ENCODE measurements around the gene ABCC1.

The ABCC1 gene

DNA sequence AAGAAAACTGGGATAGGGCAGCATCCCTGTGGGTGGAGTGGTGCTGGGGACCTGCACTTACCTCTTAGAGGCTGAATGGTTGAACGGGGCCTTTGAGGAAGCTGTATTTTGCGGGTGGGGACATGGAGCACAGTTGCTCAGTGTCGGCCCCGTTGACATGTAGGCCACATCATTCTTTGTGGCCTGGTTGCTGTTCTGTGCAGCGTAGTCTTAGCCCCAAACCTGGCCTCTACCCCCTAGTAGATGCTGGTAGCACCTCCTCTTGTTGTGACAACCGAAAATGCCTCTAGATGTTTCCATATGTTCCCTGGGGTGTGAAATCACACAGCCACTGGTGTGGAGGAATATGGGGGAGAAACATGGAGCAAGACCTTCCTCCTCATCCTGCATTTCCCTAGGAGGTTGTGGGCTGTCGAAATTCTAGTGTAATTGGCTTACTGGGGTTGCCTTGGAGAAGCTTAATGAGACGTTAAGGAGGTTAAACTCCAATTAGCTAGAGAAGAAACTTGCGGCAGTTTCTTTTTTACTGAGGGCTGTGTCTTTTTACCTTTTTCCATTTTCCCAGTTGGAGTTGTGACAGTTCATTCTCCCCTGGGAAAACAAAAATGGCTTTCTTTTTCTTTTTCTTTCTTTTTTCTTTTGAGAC, 9.4 kb downstream of the ABCC1 start:
- no peak overlapping the region for H3K4me3 ChIP-seq
- H4K20me1 ChIP-seq, result peaks cover 62 to 96% (median 73%) of the 10 kb centered on the region in 11 experiments; a peak in 21 of 22 replicates
- H3K9me3 ChIP-seq (replicated peaks in 1 of 11), result peaks cover 29 to 42% (median 36%) of the 10 kb centered on the region in 11 experiments
- no peak overlapping the region for H3K27ac ChIP-seq
- H3K4me2 ChIP-seq, result peak overlapping the region in 5 of 11 experiments; percentile 7 to 19 (median 12); a peak in 5 of 22 replicates
- TF ChIP-seq Cebpa-rat (IDR thresholded peaks at IDR 0.05), result no peak
- H3K9ac ChIP-seq, result no peak overlapping the region
- H3K4me1 ChIP-seq, result peaks cover 9 to 64% (median 27%) of the 10 kb centered on the region in 10 experiments; a peak in 19 of 20 replicates
- peaks cover 31 to 73% (median 53%) of the 10 kb centered on the region in 11 experiments for H3K36me3 ChIP-seq
- no peaks in the 10 kb centered on the region for H3K27me3 ChIP-seq

DNA sequence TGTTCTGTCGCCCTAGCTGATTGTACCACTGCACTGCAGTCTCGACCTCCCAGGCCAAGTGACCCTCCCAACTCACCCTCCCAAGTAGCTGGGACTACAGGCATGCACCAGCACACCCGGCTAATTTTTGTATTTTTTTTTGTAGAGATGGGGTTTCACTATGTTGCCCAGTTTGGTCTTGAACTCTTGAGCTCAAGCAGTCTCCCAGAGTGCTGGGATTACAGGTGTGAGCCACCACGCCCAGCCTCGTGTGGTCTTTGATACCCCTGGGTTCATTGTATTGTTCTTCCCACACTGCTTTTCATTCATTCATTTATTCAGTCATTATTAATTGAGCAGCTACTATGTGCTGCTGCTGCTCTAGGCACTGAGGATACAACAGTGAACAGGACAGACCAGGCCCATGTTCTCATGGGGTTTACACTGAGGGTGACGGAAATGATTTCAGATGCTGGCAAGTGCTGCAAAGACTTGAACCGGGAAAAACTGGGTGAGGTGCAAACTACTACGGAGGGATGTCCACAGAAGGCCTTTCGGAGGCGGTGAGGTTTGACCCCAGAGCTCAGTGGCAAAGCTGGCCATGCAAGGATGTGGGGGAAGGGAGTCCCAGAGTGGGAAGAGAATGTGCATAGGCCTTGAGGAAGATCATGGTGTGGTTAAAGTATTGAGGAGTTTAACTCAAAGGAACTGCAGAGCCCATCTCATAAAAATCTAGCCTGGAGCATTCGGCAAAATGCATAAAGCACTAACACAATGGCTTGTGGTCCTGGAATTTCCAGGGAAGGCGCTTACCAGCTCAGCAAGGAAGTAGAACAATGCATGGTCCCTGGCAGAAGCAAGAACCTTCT, 10.9 kb downstream of the ABCC1 start:
- Histone ChIP-seq H3K27ac (no peak overlapping the region), H3K4me1 (peaks cover 7 to 49% (median 14%) of the 10 kb centered on the region in 10 experiments; a peak in 16 of 20 replicates), H3K9me3 (replicated peaks in 1 of 11) (peaks cover 29 to 53% (median 43%) of the 10 kb centered on the region in 11 experiments)

GRCh38 chr16:15961060-15961511, 11.7 kb downstream of the ABCC1 start:
- H3K4me1 ChIP-seq, result peaks cover 7 to 42% (median 12%) of the 10 kb centered on the region in 10 experiments; a peak in 16 of 20 replicates
- H3K4me3 ChIP-seq, result no peak overlapping the region
- 0 out of 22 replicates have a peak overlapping the region, but pooled peaks of 1 of the 11 experiments have one; percentile 29 for H3K4me2 ChIP-seq
- TF ChIP-seq Cebpa-rat (IDR thresholded peaks at IDR 0.05), result no peak
- no peaks in the 10 kb centered on the region for H3K27me3 ChIP-seq
- H3K9ac ChIP-seq, result no peak overlapping the region
- peaks cover 46 to 96% (median 65%) of the 10 kb centered on the region in 11 experiments; a peak in 21 of 22 replicates for H4K20me1 ChIP-seq
- H3K27ac ChIP-seq, result no peak overlapping the region
- peaks cover 29 to 53% (median 43%) of the 10 kb centered on the region in 11 experiments for H3K9me3 ChIP-seq (replicated peaks in 1 of 11)
- H3K36me3 ChIP-seq, result peaks cover 31 to 73% (median 55%) of the 10 kb centered on the region in 11 experiments

More for the DNA sequence above, 10.9 kb downstream of the ABCC1 start:
- Histone ChIP-seq H3K36me3 (peaks cover 31 to 76% (median 52%) of the 10 kb centered on the region in 11 experiments), H3K4me3 (no peak overlapping the region), H4K20me1 (peaks cover 53 to 96% (median 65%) of the 10 kb centered on the region in 11 experiments; a peak in 21 of 22 replicates), H3K27me3 (no peaks in the 10 kb centered on the region), H3K4me2 (0 out of 22 replicates have a peak overlapping the region, but pooled peaks of 1 of the 11 experiments have one; percentile 7), H3K9ac (no peak overlapping the region)
- TF ChIP-seq Cebpa-rat (IDR thresholded peaks at IDR 0.05), result no peak

DNA sequence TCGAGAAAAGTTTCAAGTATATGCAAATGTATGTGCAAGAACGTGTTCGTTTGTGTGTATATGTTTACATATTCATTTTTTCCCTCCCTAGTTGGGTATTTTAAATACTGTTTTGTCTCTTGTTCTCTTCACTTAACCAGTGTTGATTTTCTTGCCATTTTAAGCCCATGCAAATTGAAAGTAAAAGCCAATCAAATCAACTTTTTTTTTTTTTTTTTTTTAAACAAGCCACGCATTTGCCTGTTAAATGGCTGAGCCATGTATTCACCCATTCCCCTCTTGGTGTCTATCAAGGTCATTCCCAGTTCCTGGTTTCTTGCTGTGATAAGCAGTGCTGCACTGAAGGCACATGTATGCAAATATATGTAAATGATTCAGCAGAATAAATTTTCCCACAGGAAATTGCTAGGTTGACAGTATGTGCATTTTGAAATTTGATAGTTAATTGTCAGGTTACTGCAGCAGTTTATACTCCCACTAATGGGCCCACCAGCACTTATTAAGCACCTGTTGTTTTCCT, 12.2 kb downstream of the ABCC1 start:
- H3K4me3 ChIP-seq, result no peak overlapping the region; a peak in 1 of 20 replicates
- peaks cover 29 to 53% (median 43%) of the 10 kb centered on the region in 11 experiments for H3K9me3 ChIP-seq (replicated peaks in 1 of 11)
- peaks cover 42 to 96% (median 65%) of the 10 kb centered on the region in 11 experiments for H4K20me1 ChIP-seq
- H3K4me1 ChIP-seq, result peaks cover 7 to 36% (median 12%) of the 10 kb centered on the region in 10 experiments; a peak in 16 of 20 replicates
- no peak overlapping the region for H3K27ac ChIP-seq
- no peak for TF ChIP-seq Cebpa-rat (IDR thresholded peaks at IDR 0.05)
- no peaks in the 10 kb centered on the region for H3K27me3 ChIP-seq
- H3K36me3 ChIP-seq, result peaks cover 31 to 78% (median 56%) of the 10 kb centered on the region in 11 experiments
- H3K4me2 ChIP-seq, result 0 out of 22 replicates have a peak overlapping the region, but pooled peaks of 2 of the 11 experiments have one; percentile 7 to 29
- H3K9ac ChIP-seq, result no peak overlapping the region

DNA sequence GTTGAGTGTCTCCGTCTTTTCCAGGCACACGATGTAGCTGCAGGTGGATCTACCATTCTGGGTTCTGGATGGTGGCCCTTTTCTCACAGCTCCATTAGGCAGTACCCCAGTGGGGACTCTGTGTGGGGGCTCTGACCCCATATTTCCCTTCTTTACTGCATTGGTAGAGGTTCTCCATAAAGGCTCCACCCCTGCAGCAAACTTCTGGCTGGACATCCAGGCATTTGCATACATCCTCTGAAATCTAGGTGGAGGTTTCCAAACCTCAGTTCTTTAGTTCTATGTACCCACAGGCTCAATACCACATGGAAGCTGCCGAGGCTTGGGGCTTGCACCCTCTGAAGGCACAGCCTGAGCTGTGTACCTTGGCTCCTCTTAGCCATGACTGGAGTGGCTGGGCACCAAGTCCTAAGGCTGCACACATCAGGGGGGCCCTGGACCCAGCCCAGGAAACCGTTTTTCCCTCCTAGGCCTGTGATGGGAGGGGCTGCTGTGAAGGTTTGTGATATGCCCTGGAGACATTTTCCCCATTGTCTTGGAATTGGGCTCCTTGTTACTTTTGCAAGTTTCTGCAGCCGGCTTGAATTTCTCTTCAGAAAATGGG, 14.0 kb downstream of the ABCC1 start:
- Histone ChIP-seq H3K27ac (no peak overlapping the region), H3K9ac (no peak overlapping the region), H3K27me3 (no peaks in the 10 kb centered on the region), H4K20me1 (peaks cover 34 to 96% (median 61%) of the 10 kb centered on the region in 11 experiments; a peak in 20 of 22 replicates), H3K4me1 (peaks cover 5 to 26% (median 7%) of the 10 kb centered on the region in 10 experiments; a peak in 15 of 20 replicates), H3K4me2 (no peak overlapping the region), H3K36me3 (peaks cover 40 to 88% (median 63%) of the 10 kb centered on the region in 11 experiments), H3K4me3 (peak overlapping the region in 2 of 10 experiments; percentile 2 to 4; a peak in 2 of 20 replicates), H3K9me3 (replicated peaks in 1 of 11) (peaks cover 29 to 61% (median 50%) of the 10 kb centered on the region in 11 experiments)
- no peak for TF ChIP-seq Cebpa-rat (IDR thresholded peaks at IDR 0.05)

DNA sequence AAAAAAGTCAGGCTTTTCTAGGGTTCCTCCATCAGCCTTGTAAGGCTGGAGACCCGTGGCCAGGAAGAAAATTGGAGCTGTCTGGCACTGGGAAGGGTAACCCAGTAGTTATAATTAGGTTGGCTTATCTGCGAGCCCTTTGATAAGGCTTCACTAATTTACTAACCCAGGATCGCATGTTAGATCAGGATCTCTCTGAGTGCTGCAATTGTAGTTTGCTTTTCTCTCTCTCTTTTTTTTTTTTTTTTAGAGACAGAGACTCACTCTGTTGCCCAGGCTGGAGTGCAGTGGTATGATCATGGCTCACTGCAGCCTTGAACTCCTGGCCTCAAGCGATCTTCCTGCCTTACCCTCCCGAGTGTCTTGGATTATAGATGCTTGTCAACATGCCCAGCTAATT, 17.0 kb downstream of the ABCC1 start:
- no peak for TF ChIP-seq Cebpa-rat (IDR thresholded peaks at IDR 0.05)
- H3K36me3 ChIP-seq, result peaks cover 50 to 89% (median 69%) of the 10 kb centered on the region in 11 experiments
- H4K20me1 ChIP-seq, result peaks cover 16 to 71% (median 37%) of the 10 kb centered on the region in 11 experiments; a peak in 19 of 22 replicates
- H3K27me3 ChIP-seq, result no peaks in the 10 kb centered on the region
- H3K4me3 ChIP-seq, result no peak overlapping the region
- H3K9ac ChIP-seq, result no peak overlapping the region
- H3K4me1 ChIP-seq, result peaks cover 0 to 7% (median 0%) of the 10 kb centered on the region in 10 experiments; a peak in 3 of 20 replicates
- H3K9me3 ChIP-seq (replicated peaks in 1 of 11), result peaks cover 45 to 73% (median 66%) of the 10 kb centered on the region in 11 experiments
- H3K4me2 ChIP-seq, result no peak overlapping the region
- no peak overlapping the region for H3K27ac ChIP-seq

DNA sequence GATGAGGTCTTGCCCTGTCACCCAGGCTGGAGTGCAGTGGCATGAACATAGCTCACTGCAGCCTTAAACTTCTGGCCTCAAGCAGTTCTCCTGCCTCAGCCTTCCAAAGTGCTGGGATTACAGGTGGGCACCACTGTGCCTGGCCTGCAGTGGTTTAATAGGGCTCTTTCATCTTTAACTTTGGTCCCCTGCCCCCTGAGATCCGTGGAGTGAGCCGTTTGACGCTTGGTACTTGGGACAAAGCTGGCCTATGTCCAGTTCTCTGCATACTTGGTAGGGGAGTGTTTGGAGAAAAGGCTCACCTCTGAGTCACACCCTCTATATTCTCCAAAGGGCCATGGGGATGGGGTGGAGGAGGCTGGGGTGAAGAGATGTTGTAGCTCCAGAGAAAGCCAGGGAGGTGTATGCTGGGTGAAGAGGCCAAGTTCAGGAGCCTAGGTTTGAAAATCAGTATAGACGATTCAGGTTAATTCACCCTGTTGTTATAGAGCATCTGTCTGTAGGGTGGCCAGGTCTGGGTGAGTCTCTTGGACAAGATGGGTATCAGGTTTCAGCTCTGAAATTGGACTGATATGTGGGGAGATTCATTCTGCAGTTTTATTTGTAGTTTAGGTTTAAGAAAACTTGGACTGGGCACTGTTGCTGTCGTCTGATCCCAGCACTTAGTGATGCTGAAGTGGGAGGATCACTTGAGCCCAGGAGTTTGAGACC, 17.6 kb downstream of the ABCC1 start:
- H3K9ac ChIP-seq, result no peak overlapping the region
- no peak overlapping the region for H3K4me2 ChIP-seq
- TF ChIP-seq Cebpa-rat (IDR thresholded peaks at IDR 0.05), result no peak
- H3K4me3 ChIP-seq, result no peak overlapping the region
- peaks cover 51 to 89% (median 69%) of the 10 kb centered on the region in 11 experiments for H3K36me3 ChIP-seq
- H3K9me3 ChIP-seq (replicated peaks in 1 of 11), result peaks cover 45 to 73% (median 66%) of the 10 kb centered on the region in 11 experiments
- H3K27me3 ChIP-seq, result no peaks in the 10 kb centered on the region
- no peak overlapping the region for H3K27ac ChIP-seq
- H4K20me1 ChIP-seq, result peaks cover 16 to 66% (median 37%) of the 10 kb centered on the region in 11 experiments; a peak in 19 of 22 replicates
- peaks cover 0 to 2% (median 0%) of the 10 kb centered on the region in 10 experiments; a peak in 2 of 20 replicates for H3K4me1 ChIP-seq

Data from BLaER1 treated with 17β-estradiol and CSF1 and Interleukin-3, amounts not matched to agents 10 nM and 100 nM (cell line).